Left kidney (tissue), 1 donor: ENCODE measurements around the gene SCUBE2. TPM values are rescaled to one million over a fixed set of nuclear protein-coding genes. Genes with fewer than 3 reads are reported as not detected.

ENCODE experiments used
- polyA plus RNA-seq: library from polyadenylated mRNA; unstranded; fragments of 120-200 nt; gene quantifications from one replicate; pipeline ENCODE4 v1.2.1, GENCODE V29; 2013; ENCODE audit not compliant: insufficient read length

The SCUBE2 gene
- polyA plus RNA-seq, 1 donor = 6.8 TPM

Other genes starting within 250 kb of the SCUBE2 start
- gene AKIP1, start 180.4 kb downstream of the SCUBE2 start, polyA plus RNA-seq = 21.2 TPM
- gene C11orf16, start 158.7 kb downstream of the SCUBE2 start, polyA plus RNA-seq = 0.96 TPM
- gene ASCL3, start 148.6 kb downstream of the SCUBE2 start, polyA plus RNA-seq = 0.22 TPM
- 63.8 TPM for gene TMEM9B, start 127.2 kb downstream of the SCUBE2 start, polyA plus RNA-seq
- 1.0 TPM for gene NRIP3, start 87.6 kb downstream of the SCUBE2 start, polyA plus RNA-seq
- 101 TPM for gene DENND5A, start 173.8 kb upstream of the SCUBE2 start, polyA plus RNA-seq
- 49.3 TPM for gene TMEM41B, start 223.0 kb upstream of the SCUBE2 start, polyA plus RNA-seq